Trophoblast cell (in vitro differentiated cells and primary cell): ENCODE measurements around the gene TRIM17.
A peak's percentile ranks its signal among the peaks of the same experiment; 100 is the strongest.

Source experiments
- DNase-seq, 2 donors: peaks; one replicate each; pipeline ENCODE4 v3.0.0-alpha.2; 2016
- H2AFZ ChIP-seq: 2 replicates; pipeline ENCODE4 v1.6.1; 2013; ENCODE audit warnings: low read length, moderate library complexity, mild to moderate bottlenecking; ENCODE audit not compliant: insufficient read depth, poor library complexity
- H2AK5ac ChIP-seq: 2 replicates; pipeline ENCODE4 v1.6.1; 2013; ENCODE audit warnings: mild to moderate bottlenecking, low read length
- H2BK120ac ChIP-seq: 2 replicates; pipeline ENCODE4 v1.6.1; 2013; ENCODE audit warnings: low read length, mild to moderate bottlenecking, moderate library complexity; ENCODE audit not compliant: insufficient read depth, poor library complexity
- H2BK12ac ChIP-seq: 2 replicates; pipeline ENCODE4 v1.6.1; 2013; ENCODE audit warnings: mild to moderate bottlenecking, low read length, moderate library complexity
- H2BK5ac ChIP-seq: 2 replicates; pipeline ENCODE4 v1.6.1; 2013; ENCODE audit warnings: low read length, low read depth, moderate library complexity, mild to moderate bottlenecking; ENCODE audit not compliant: poor library complexity
- H3K14ac ChIP-seq: 2 replicates; pipeline ENCODE4 v1.6.1; 2013; ENCODE audit warnings: mild to moderate bottlenecking, low read length
- H3K18ac ChIP-seq: 2 replicates; pipeline ENCODE4 v1.6.1; 2013; ENCODE audit warnings: mild to moderate bottlenecking, low read length
- H3K23ac ChIP-seq: 2 replicates; pipeline ENCODE4 v1.6.1; 2013; ENCODE audit warnings: low read length
- H3K27ac ChIP-seq: 2 replicates; pipeline ENCODE4 v1.5.1; 2013; ENCODE audit warnings: low read depth, mild to moderate bottlenecking, inconsistent platforms, low read length, moderate library complexity
- H3K27me3 ChIP-seq: 2 replicates; pipeline ENCODE4 v1.6.1; 2013; ENCODE audit warnings: inconsistent platforms, mild to moderate bottlenecking, low read length, moderate library complexity; ENCODE audit not compliant: insufficient read depth
- H3K36me3 ChIP-seq, 2 experiments: 1 replicate in 1 of 2; 2 replicates in 1 of 2; pipeline ENCODE4 v1.6.1; 2013; ENCODE audit warnings: low read length in 2 of 2, mild to moderate bottlenecking in 2 of 2, moderate library complexity in 1 of 2; ENCODE audit not compliant: insufficient read depth in 2 of 2, control insufficient read depth in 1 of 2
- H3K4ac ChIP-seq: 2 replicates; pipeline ENCODE4 v1.6.1; 2013; ENCODE audit warnings: low read depth, mild to moderate bottlenecking, low read length, moderate library complexity
- H3K4me1 ChIP-seq, 2 experiments: 1 replicate in 1 of 2; 2 replicates in 1 of 2; pipeline ENCODE4 v1.6.1; 2013; ENCODE audit warnings: low read length in 2 of 2, mild to moderate bottlenecking in 2 of 2, moderate library complexity in 1 of 2; ENCODE audit not compliant: insufficient read depth in 2 of 2, control insufficient read depth in 1 of 2
- H3K4me2 ChIP-seq: 2 replicates; pipeline ENCODE4 v1.6.1; 2013; ENCODE audit warnings: inconsistent platforms, mild to moderate bottlenecking, low read length, moderate library complexity
- H3K4me3 ChIP-seq: 2 replicates; pipeline ENCODE4 v1.5.1; 2013; ENCODE audit warnings: mild to moderate bottlenecking, low read depth, low read length, inconsistent platforms
- H3K79me1 ChIP-seq: one replicate; pipeline ENCODE4 v1.6.1; 2013; ENCODE audit warnings: low read length
- H3K79me2 ChIP-seq: 2 replicates; pipeline ENCODE4 v1.6.1; 2013; ENCODE audit warnings: low read length, mild to moderate bottlenecking; ENCODE audit not compliant: control insufficient read depth, insufficient read depth, poor library complexity
- H3K9ac ChIP-seq: 2 replicates; pipeline ENCODE4 v1.6.1; 2013; ENCODE audit warnings: mild to moderate bottlenecking, low read length
- H3K9me3 ChIP-seq: 2 replicates; pipeline ENCODE4 v1.6.1; 2013; ENCODE audit warnings: low read depth, mild to moderate bottlenecking, control low read depth, inconsistent platforms, low read length; ENCODE audit not compliant: insufficient read depth
- H4K12ac ChIP-seq: 2 replicates; pipeline ENCODE4 v1.6.1; 2013; ENCODE audit warnings: low read depth, mild to moderate bottlenecking, low read length, moderate library complexity
- H4K8ac ChIP-seq: 2 replicates; pipeline ENCODE4 v1.6.1; 2013; ENCODE audit warnings: low read depth, mild to moderate bottlenecking, low read length, moderate library complexity
- H4K91ac ChIP-seq: one replicate; pipeline ENCODE4 v1.6.1; 2013; ENCODE audit warnings: low read depth, mild to moderate bottlenecking, low read length, moderate library complexity
- WGBS: extraction: QIAGEN DNeasy Blood & Tissue Kit; methylation state at CpG from one replicate; pipeline ENCODE4 v1.1.7; 2013; ENCODE audit warnings: missing lambda C conversion rate; ENCODE audit not compliant: insufficient read length, insufficient coverage; ENCODE audit errors: extremely low coverage; 5-methylcytosine and 5-hydroxymethylcytosine counted together

TRIM17 gene

DNA sequence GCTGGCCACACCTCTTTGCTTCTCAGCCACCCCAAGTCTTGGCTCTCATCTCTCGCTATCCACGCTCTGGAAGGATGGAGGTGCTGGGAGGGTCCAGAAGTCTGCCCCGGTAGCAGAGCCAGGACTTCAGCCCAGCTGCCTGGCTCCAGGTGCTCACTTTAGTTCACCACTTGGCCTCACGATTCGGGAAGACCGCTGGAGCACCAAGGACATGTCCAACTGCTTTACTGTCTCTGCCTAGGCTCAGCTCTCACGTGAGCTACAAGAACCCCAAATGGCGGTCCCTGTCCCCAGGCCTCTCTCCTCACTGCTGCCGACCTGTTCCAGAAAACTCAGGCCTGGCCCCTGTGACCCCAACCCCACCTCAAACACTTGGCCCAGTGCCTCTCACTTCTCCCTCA is 13.4 kb downstream of the TRIM17 start:
- Histone ChIP-seq H3K9me3 (peaks cover 3% of the 10 kb centered on the region), H3K14ac (no peak overlapping the region), H2AK5ac (no peak overlapping the region), H2BK5ac (no peak overlapping the region), H3K27me3 (no peaks in the 10 kb centered on the region), H3K4me2 (no peak overlapping the region), H3K9ac (no peak overlapping the region), H3K36me3 (peaks cover 47 to 54% of the 10 kb centered on the region in 2 experiments), H2AFZ (no peak overlapping the region), H4K12ac (no peak overlapping the region), H3K79me1 (peaks cover 16% of the 10 kb centered on the region), H2BK120ac (no peak overlapping the region), H3K79me2 (peaks cover 23% of the 10 kb centered on the region), H3K27ac (no peak overlapping the region), H3K4ac (peak overlapping the region; percentile 43), H3K4me3 (no peak overlapping the region), H4K91ac (no peak overlapping the region), H2BK12ac (no peak overlapping the region), H3K23ac (no peak overlapping the region), H3K4me1 (peaks cover 14 to 15% of the 10 kb centered on the region in 2 experiments), H4K8ac (no peak overlapping the region), H3K18ac (no peak overlapping the region)
- no peak for DNase-seq
- no CpG with 5 or more reads among the region's 9 CpGs for WGBS

DNA sequence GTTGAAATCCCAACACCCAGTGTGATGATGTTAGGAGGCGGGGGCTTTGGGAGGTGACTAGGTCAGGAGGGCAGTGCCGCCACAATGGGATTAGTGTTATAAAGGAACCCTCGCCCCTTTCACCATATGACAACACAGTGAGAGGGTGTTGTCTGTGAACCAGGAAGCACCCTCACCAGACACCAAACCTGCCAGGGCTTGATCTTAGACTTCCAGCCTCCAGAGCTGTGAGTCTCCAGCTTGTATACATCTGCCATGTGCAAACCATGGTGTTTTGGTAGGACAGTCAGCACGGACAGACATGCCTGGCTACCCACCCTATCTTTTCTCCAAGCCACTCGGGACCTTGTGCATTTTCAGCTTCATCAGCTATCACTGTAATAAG is 14.0 kb downstream of the TRIM17 start:
- H3K14ac ChIP-seq, result no peak overlapping the region
- no peaks in the 10 kb centered on the region for H3K27me3 ChIP-seq
- H3K18ac ChIP-seq, result no peak overlapping the region
- WGBS, result no CpG with 5 or more reads among the region's 5 CpGs
- no peak overlapping the region for H3K9ac ChIP-seq
- H3K4me1 ChIP-seq, result peaks cover 9 to 10% of the 10 kb centered on the region in 2 experiments
- no peak for DNase-seq
- peak overlapping the region; percentile 48 for H3K4ac ChIP-seq
- H3K4me2 ChIP-seq, result no peak overlapping the region
- peaks cover 53 to 56% of the 10 kb centered on the region in 2 experiments for H3K36me3 ChIP-seq
- H2BK120ac ChIP-seq, result no peak overlapping the region
- H3K4me3 ChIP-seq, result no peak overlapping the region
- no peak overlapping the region for H2BK12ac ChIP-seq
- no peak overlapping the region for H4K91ac ChIP-seq
- no peak overlapping the region for H3K27ac ChIP-seq
- H4K12ac ChIP-seq, result no peak overlapping the region
- H3K79me1 ChIP-seq, result peaks cover 13% of the 10 kb centered on the region
- no peak overlapping the region for H4K8ac ChIP-seq
- H3K9me3 ChIP-seq, result peaks cover 3% of the 10 kb centered on the region
- H3K79me2 ChIP-seq, result peaks cover 23% of the 10 kb centered on the region
- no peak overlapping the region for H2AK5ac ChIP-seq
- no peak overlapping the region for H2BK5ac ChIP-seq
- no peak overlapping the region for H3K23ac ChIP-seq
- no peak overlapping the region for H2AFZ ChIP-seq

DNA sequence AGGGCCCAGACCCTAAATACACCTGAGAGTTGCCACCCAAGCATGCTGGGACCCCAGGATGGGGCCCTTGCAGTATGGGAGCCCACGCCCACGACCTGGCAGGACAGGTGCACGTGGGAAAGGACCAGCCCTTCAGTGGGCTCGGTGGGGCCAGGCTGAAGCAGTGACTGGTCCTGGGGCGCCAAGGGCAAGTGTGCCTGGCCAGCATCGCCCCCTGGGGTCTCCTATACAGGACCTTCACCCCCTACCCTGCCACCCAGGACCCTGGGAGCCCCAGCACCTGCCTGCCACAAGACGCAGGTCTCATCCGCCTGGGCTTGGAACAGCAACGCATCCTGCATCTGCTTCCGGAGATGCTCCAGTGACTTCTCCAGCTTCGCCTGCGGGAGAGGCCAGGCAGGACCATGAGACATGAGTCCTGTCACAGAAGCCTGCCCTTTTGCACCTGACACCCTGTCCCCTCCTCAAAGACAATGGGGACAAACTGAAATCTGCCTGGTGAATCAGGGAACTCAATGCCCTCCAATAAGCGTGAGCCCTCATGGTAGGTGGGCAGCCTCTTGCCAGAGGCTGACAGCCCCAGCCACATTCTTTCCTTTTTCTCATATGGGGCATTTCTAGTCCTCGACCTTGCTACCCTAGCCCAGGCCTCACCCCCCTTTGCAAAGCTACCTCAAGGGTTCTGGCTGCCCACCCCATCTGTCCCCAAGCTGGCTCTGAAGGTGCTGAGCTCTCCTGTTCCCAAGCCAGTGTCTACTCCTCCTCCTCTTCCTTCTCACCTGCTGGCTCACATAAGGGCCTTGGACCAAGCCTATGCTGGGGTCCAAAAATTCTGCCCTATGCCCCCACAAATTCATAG is 14.7 kb downstream of the TRIM17 start:
- H2AFZ ChIP-seq, result no peak overlapping the region
- H3K27ac ChIP-seq, result no peak overlapping the region
- peaks cover 9% of the 10 kb centered on the region for H3K79me1 ChIP-seq
- H3K4me1 ChIP-seq, result peaks cover 7% of the 10 kb centered on the region in 2 experiments
- H2AK5ac ChIP-seq, result no peak overlapping the region
- no peak overlapping the region for H3K4me2 ChIP-seq
- peaks cover 19% of the 10 kb centered on the region for H3K79me2 ChIP-seq
- no peak overlapping the region for H2BK5ac ChIP-seq
- H3K27me3 ChIP-seq, result no peaks in the 10 kb centered on the region
- no peak overlapping the region for H3K4me3 ChIP-seq
- no peak for DNase-seq
- peak overlapping the region; percentile 48 for H3K4ac ChIP-seq
- no peak overlapping the region for H3K18ac ChIP-seq
- no peak overlapping the region for H2BK120ac ChIP-seq
- no peak overlapping the region for H4K12ac ChIP-seq
- no peak overlapping the region for H2BK12ac ChIP-seq
- no CpG with 5 or more reads among the region's 14 CpGs for WGBS
- H4K91ac ChIP-seq, result no peak overlapping the region
- peaks cover 3% of the 10 kb centered on the region for H3K9me3 ChIP-seq
- H3K36me3 ChIP-seq, result peaks cover 59 to 61% of the 10 kb centered on the region in 2 experiments
- no peak overlapping the region for H3K9ac ChIP-seq
- H3K23ac ChIP-seq, result no peak overlapping the region
- no peak overlapping the region for H3K14ac ChIP-seq
- H4K8ac ChIP-seq, result no peak overlapping the region

DNA sequence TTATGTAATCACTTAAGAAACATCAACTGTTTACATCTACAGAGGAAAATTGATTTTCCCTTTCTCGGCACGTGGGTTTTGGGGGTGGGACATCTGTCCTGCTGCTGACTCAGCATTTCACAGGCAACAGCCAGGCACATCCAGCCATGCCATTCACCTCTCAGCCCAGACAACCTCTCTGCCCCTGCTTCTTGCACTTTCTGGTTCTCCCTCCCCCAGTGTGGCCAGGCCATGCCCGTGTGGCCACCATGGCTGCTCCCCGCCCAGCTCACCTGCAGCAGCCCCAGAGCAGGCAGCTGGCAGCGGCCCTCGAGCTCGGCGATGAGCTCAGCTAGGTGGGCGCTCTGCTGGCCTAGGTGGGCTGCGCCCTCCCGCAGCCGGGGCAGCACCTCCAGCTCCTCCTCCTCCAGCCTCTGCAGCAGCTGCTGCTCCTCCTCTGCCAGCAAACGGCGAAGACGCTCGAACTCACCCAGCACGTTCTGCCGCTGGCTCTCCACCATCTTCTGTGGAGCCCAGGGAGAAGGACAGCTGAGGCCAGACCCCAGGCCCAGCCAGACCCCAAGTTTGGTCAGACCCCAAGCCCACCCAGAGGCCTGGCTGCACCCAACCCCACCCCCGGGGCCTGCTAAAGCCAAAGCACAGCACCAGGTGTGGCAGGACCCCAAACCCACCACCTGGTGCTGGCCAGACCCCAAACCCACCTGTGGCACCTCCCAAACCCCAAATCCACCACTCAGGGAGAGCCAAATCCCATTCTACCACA is 15.8 kb downstream of the TRIM17 start:
- Histone ChIP-seq H3K36me3 (peaks cover 71 to 73% of the 10 kb centered on the region in 2 experiments), H4K91ac (no peak overlapping the region), H3K4me2 (no peak overlapping the region), H3K79me2 (peaks cover 12% of the 10 kb centered on the region), H2BK120ac (no peak overlapping the region), H2BK12ac (no peak overlapping the region), H3K18ac (peak overlapping the region; percentile 26), H4K8ac (no peak overlapping the region), H2BK5ac (no peak overlapping the region), H3K23ac (no peak overlapping the region), H2AFZ (no peak overlapping the region), H3K27me3 (no peaks in the 10 kb centered on the region), H3K4me3 (no peak overlapping the region), H4K12ac (no peak overlapping the region), H3K79me1 (peaks cover 3% of the 10 kb centered on the region), H3K14ac (no peak overlapping the region), H3K4ac (no peak overlapping the region), H2AK5ac (no peak overlapping the region), H3K27ac (no peak overlapping the region), H3K9me3 (peaks cover 3% of the 10 kb centered on the region), H3K4me1 (peaks cover 7% of the 10 kb centered on the region in 2 experiments), H3K9ac (no peak overlapping the region)
- DNase-seq, result no peak
- no CpG with 5 or more reads among the region's 19 CpGs for WGBS
